Renal cortex interstitium (tissue), 11 donors: Measurements from ENCODE around the gene SYP. TPM values are rescaled to one million over a fixed set of nuclear protein-coding genes. Genes with fewer than 3 reads are reported as not detected.
"Not testable (repeated sequence)": the region's sequence is repeated elsewhere in the genome, so short reads cannot be mapped to it uniquely, and the experiment has no call there.

Source experiments
- DNase-seq, 11 donors: peaks; one replicate each; pipeline ENCODE4 v3.0.0-alpha.2; 2013; ENCODE audit warnings: low read depth in 9 of 11, low spot score in 4 of 11; ENCODE audit errors: extremely low read depth in 1 of 11
- polyA plus RNA-seq, 3 donors: library from polyadenylated mRNA; unstranded; fragments of 120-200 nt; gene quantifications; one replicate each; pipeline ENCODE4 v1.2.1, GENCODE V29; 2013; ENCODE audit not compliant: insufficient read length in 3 of 3

SYP gene
- polyA plus RNA-seq, 3 donors: 2.4 to 2.8 (median 2.8) TPM

DNA sequence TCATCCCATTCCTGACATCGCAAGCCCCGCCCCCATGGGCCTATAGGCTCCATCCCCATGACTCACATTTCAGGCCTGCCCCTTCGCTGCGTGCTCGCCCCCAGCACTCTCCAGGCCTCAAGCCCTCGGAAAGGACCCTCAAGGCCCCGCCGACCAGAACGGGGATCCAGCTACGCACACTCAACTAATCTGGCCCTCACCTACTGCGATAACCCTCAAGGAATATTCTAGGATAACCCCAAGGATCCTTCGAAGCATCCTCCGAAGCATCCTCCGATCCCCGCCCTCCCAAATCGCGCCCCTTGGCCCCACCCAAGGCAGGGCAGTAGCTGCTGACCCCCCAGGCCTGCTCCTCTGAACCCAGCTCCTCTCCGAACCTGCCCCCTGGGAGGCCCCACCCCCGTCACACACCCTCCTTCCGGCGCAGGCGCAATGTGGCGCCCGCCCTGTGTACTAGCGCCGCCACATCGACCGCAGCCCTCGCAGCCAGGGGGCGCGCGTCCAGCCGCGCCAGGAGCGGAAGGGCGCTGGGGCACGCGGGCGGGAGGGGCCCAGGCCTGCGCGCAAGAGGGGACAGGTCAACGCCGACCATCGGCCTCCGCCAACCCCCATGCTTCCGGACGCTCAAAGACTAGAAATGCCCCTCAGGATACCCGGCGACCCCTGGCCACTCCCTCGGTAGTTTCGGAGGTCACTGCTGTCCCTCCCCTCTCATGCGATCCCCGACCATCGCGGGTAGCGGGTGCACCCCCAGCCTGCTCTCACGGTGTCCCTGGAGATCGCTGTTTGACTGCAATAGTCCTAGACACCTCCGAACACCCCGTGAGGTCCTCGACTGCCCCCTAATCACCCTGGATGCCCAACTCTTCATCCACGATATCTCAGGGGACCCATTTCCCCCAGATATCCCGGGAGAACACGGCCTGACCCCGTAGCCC lies 43.8 kb downstream of the SYP start:
- DNase-seq: peak in 8 of 11 donors; percentile 50 to 85 (median 74)

DNA sequence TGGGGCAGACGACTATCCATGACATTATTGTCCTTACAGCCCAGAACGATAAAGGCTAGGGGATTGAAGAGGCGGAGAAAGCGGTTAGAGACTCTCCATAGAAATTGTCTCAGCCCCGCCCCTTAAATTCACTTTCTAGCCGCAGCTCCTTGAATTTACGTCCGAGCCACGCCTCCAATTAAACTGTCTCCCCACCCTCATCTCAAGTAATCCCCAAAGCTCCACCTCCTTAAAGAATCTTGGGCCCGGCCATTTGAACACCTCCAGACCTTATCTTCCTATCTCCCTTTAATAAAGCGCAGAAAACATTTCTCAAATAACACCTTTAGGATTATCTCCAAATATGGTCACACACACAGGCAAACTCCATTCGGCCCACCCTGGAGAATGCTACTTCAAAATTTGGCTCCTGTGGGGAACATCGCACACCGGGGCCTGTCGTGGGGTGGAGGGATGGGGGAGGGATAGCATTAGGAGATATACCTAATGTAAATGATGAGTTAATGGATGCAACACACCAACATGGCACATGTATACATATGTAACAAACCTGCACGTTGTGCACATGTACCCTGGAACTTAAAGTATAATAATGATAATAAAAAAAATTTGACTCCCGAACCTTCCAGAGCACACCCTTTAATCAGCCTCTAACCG lies 44.6 kb downstream of the SYP start:
- peak in 4 of 11 donors; percentile 43 to 68 (median 54) for DNase-seq

DNA sequence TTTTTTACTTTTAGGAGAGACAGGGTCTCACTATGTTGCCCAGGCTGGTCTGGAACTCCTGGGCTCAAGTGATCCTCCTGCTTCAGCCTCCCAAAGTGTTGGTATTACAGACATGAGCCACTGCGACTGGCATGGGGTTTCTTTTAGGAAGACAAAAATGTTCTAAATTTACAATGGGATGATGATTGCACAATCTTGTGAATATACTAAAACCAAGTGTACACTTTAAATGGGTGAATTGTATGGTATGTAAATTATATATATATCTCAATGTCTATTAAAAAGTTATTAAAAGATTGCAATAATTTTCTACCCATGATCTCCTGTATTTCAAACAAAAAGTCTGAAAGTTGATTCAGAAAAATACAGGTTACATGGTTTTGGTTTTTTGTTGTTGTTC lies 46.5 kb downstream of the SYP start:
- DNase-seq: no peak

DNA sequence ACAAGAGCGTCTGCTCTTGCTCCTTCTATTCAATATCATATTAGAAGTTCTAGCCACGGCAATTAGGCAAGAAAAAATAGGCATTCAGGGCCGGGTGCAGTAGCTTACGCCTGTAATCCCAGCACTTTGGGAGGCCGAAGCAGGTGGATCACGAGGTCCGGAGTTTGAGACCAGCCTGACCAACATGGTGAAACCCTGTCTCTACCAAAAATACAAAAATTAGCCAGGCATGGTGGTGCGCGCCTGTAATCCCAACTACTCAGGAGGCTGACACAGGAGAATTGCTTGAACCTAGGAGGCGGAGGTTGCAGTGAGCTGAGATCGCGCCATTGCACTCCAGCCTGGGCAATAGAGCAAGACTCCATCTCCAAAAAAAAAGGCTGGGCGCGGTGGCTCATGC lies 50.7 kb downstream of the SYP start:
- not testable (repeated sequence) for DNase-seq

DNA sequence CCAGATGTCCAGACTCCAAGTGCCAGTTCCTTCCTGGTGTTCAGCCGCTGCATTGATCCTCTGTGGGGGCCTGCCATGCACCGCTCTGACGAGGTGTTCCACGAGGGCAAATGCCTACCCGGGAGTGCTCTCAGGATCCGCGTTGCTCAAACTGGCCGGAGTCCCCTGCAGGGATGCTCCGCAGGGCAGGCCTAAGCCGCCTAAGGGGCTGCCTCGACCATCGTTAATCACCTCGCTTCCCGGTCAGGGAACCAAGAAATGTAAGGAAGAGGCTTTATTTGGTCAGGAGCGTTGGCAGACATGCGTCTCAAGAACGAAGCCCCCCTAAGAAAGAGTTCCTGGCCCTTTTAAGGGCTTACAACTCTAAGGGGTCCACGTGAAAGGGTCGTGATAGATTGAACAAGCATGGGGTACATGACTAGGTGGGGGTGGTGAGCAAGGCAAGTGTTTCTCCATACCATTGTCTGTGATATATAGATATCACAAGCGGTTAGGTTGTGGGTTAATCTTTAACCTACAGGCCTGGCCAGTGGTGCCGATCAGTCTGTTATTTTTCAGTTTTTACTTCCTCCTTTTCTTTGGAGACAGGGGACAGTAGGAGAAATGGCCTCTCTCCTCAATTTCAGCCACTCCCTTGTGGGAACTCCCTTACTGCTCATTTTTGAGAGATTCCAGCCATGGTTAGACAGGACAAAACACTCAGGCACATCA lies 51.4 kb downstream of the SYP start:
- not testable (repeated sequence) for DNase-seq

DNA sequence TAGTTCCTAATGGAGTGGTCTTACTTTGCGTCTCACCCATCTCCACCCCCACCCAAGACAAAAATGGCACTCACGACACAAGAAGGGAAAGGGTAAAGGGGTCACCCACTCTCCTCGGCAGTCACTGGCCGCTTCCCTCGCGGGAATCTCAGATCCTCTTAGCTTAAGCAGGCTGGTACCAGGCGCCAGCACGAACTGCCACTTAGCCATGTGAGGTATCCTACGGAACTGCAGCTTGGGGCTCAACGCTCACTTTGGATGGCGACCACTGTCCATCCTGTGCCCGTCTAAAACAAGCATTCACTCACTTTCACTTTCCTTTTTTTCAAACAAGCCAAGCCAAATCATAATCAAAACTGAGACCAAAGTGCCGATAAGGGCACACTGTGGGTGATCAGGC lies 52.1 kb downstream of the SYP start:
- no peak for DNase-seq

DNA sequence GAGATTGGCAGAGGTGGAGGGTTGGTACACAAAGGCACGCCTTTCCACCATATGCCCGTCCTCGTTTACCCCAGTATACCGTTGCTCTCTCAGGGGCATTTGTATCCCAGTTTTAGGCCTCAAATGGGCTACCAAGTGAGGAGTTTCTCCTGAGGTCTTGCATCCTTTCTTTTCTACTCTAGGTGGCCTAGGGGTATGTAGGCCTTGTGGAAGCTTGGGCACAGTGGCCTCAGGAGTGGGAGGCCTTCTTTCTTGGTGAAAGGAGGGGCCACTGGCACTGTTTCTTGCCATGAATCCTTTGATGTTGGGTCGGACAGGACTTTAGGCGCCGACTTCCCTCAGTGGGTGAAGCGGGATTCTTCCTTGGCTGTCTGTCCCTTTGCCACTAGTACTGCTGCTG lies 52.7 kb downstream of the SYP start:
- no peak for DNase-seq

DNA sequence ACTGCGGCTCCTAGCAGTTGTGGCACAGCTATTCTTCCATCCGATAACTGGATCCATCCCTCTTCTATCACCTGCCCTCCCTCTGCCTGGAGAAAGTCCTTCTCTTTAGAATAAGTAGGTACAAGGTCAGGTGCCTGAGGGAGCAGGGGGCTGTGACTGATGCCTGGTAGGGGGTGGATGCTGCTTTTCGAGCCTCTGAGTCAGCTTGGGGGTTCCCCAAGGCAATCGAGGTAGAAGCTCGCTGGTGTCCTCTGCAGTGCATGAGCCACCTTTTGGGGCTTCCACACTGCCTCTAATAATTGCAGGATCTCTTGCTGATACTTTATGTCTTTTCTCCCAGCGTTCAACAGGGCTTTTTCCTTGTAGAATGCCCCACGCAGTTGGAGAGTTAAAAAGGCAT lies 56.8 kb downstream of the SYP start:
- not testable (repeated sequence) for DNase-seq

DNA sequence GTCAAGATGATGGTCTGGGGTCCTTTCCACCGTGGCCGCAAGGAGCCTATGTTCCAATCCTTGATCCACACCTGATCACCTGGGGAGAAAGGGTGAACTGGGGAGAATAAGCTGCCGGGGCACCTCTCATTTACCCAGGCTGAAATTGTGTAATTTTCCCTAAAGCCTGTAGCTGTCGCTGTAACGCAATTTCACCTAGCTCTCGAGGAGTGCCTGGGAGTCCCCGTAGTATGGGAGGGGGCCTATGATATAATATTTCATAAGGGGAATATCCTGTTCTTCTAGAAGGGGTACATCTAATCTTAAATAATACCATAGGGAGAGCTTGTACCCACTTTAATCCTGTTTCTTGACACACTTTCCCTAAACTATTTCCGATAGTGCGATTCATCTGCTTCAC lies 57.7 kb downstream of the SYP start:
- DNase-seq: not testable (repeated sequence)

DNA sequence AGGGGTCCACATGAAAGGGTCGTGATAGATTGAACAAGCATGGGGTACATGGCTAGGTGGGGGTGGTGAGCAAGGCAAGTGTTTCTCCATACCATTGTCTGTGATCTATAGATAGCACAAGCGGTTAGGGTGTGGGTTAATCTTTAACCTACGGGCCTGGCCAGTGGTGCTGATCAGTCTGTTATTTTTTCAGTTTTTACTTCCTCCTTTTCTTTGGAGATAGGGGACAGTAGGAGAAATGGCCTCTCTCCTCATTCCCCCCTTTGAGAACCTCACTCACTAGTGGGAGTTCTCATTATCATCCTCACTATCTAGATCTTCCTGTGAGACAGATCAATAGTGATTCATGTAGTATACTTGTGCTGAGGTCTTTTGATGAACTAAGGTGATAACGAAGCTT lies 60.3 kb downstream of the SYP start:
- no peak for DNase-seq

Other genes starting within 250 kb of the SYP start
- gene OTUD5, start 242.6 kb downstream of the SYP start, polyA plus RNA-seq: 10 to 100 TPM; 60.7 to 66.1 (median 65.5) TPM
- gene KCND1, start 228.3 kb downstream of the SYP start, polyA plus RNA-seq: 1 to 10 TPM; 2.2 to 3.2 (median 2.9) TPM
- gene GRIPAP1, start 197.9 kb downstream of the SYP start, polyA plus RNA-seq: 10 to 100 TPM; 48.3 to 72.7 (median 51.4) TPM
- 10 to 100 TPM; 26.1 to 39.3 (median 31.5) TPM for gene TFE3, start 156.8 kb downstream of the SYP start, polyA plus RNA-seq
- gene CCDC120, start 141.2 kb downstream of the SYP start, polyA plus RNA-seq: 10 to 100 TPM; 10.3 to 16.1 (median 12.0) TPM
- 10 to 100 TPM; 33.6 to 41.5 (median 38.6) TPM for gene PRAF2, start 126.2 kb downstream of the SYP start, polyA plus RNA-seq
- 10 to 100 TPM; 54.0 to 64.7 (median 57.7) TPM for gene WDR45, start 120.3 kb downstream of the SYP start, polyA plus RNA-seq
- 10 to 100 TPM; 20.4 to 25.6 (median 23.9) TPM for gene GPKOW, start 76.5 kb downstream of the SYP start, polyA plus RNA-seq
- 1 to 10 TPM; 2.7 to 6.9 (median 5.5) TPM for gene MAGIX, start 37.4 kb downstream of the SYP start, polyA plus RNA-seq
- 10 to 100 TPM; 27.6 to 36.7 (median 30.6) TPM for gene PLP2, start 28.3 kb downstream of the SYP start, polyA plus RNA-seq
- gene PRICKLE3, start 13.8 kb downstream of the SYP start, polyA plus RNA-seq: 1 to 10 TPM; 2.8 to 7.1 (median 4.5) TPM
- gene CACNA1F, start 33.1 kb upstream of the SYP start, polyA plus RNA-seq: under 1 TPM; 0.09 to 0.29 (median 0.25) TPM
- gene CCDC22, start 35.3 kb upstream of the SYP start, polyA plus RNA-seq: 10 to 100 TPM; 15.0 to 20.2 (median 19.5) TPM
- under 1 TPM; 0.70 to 1.00 (median 0.99) TPM for gene FOXP3, start 64.5 kb upstream of the SYP start, polyA plus RNA-seq
- gene PPP1R3F, start 69.6 kb upstream of the SYP start, polyA plus RNA-seq: 10 to 100 TPM in 1 of 3 donors, 1 to 10 TPM in 2; 5.7 to 10.0 (median 7.1) TPM
- under 1 TPM in 1 of 3 donors, not detected in 2; 0.44 TPM for gene GAGE10, start 103.5 kb upstream of the SYP start, polyA plus RNA-seq
- gene GAGE12J, start 121.8 kb upstream of the SYP start, polyA plus RNA-seq: not detected
- not detected for gene GAGE13, start 131.4 kb upstream of the SYP start, polyA plus RNA-seq